Activated CD4-positive, alpha-beta memory T cell treated with anti-CD3 and anti-CD28 coated beads for 36 hours (primary cell): Measurements from ENCODE around the gene CTDSP2. TPM values are rescaled to one million over a fixed set of nuclear protein-coding genes. Genes with fewer than 3 reads are reported as not detected.

Experiments used
- CTCF ChIA-PET: fragments of 350-600 bp; sonication (Branson Sonifier 250); formaldehyde crosslinking; loops from one replicate; lab custom pipeline; 2021; ENCODE audit warnings: antibody characterized with exemption, inconsistent platforms; lab: Charles Lee
- POLR2A ChIA-PET: fragments of 350-600 bp; sonication (Branson Sonifier 250); formaldehyde crosslinking; loops from one replicate; lab custom pipeline; 2021; ENCODE audit warnings: antibody characterized with exemption; lab: Charles Lee
- DNase-seq: peaks from one replicate; pipeline ENCODE4 v3.0.0-alpha.2; 2020
- H3K27ac Mint-ChIP-seq: one replicate; pipeline ENCODE4 v1.8.0; 2021; ENCODE audit warnings: mixed read lengths
- H3K27me3 Mint-ChIP-seq: one replicate; pipeline ENCODE4 v1.8.0; 2021; ENCODE audit warnings: mixed read lengths
- H3K36me3 Mint-ChIP-seq: one replicate; pipeline ENCODE4 v1.8.0; 2021; ENCODE audit warnings: mixed read lengths
- H3K4me1 Mint-ChIP-seq: one replicate; pipeline ENCODE4 v1.8.0; 2021; ENCODE audit warnings: low read depth, mixed read lengths
- H3K4me3 Mint-ChIP-seq: one replicate; pipeline ENCODE4 v1.8.0; 2021; ENCODE audit warnings: mild to moderate bottlenecking, mixed read lengths
- H3K9me3 Mint-ChIP-seq: one replicate; pipeline ENCODE4 v1.8.0; 2021; ENCODE audit warnings: mixed read lengths
- intact Hi-C: fragments of 100-400 bp; cut with micrococcal nuclease; formaldehyde crosslinking; loops from one replicate; pipeline ENCODE4 v1.15.1; 2023
- total RNA-seq, 2 experiments: library from RNA; stranded (reverse); gene quantifications; one replicate each; pipeline ENCODE4 v1.2.3, GENCODE V29; 2021

Gene CTDSP2
- total RNA-seq, 2 experiments from 2014 or later: 100 to 101 TPM

DNA sequence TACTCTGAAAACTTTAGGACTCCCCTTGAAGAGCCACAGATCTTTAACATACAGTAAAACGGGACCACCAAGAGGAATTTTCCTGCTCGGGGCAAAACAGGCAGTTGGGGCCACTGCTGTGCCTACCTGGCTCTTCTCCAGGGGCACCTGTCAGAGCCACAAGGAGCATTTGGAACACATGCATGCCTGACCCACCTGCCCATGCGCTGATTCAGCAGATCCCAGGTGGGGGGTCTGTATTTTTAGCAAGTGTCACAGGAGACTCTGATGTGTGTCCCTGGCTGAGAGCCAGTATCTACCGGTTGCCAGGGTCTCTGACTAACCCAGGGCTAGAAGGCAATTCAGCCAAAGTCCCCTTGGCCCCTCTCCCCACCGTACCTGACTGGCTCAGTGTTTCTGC is 6.5 kb downstream of the CTDSP2 start:
- POLR2A ChIA-PET: interaction anchor here (3.6 kb wide), 1 partner anchor 57 kb away, joined by 13 read pairs; no protein-coding TSS in a partner anchor

DNA sequence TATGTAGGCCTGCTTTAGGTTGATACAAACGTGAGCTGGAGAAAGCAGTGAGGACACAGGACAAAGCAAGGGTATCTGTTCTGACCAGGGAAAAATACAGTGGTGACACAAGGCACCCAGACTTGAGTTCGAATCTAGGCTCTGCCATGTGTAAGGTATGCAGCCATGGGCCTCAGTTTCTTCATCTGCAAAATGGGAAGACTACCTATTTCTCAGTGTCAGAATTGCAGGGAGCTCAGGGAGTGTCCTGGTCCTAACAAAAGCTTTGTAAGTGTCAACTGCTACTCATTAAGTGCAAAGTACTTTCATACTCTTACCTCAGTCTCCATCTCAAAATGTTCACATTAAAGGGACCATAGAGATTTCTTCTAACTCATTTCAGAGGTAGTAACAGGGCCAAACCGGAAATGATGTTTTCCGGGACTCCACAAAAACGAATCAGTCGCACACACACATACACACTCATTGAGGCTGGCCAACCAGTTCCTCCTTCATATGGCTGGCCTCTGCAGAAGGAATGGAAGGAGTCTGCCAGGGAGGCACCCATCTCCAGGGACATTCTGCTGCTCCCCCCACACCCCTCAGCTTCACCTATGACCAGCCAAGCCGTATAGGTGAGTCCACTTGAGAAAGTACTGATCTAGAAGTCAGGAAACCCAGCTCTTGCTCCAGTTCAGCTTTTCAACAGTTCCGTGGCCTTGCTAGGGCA is 7.8 kb downstream of the CTDSP2 start:
- H3K4me1 Mint-ChIP-seq: peaks cover 96% of the 10 kb centered on the region
- ChIA-PET POLR2A (interaction anchor here (0.8 to 3.6 kb wide), 4 partner anchors 9 to 64 kb away, joined by 3 to 13 read pairs (median 3); no protein-coding TSS in a partner anchor), CTCF (interaction anchor here (0.8 to 8.6 kb wide), 4 partner anchors 13 to 66 kb away, joined by 3 to 153 read pairs (median 48); partner anchors contain the start of gene TSFM)
- peak; percentile 75 for DNase-seq
- peak overlapping the region; percentile 88 for H3K27ac Mint-ChIP-seq
- intact Hi-C loops: loop anchor here (1.0 to 2.0 kb wide), 4 partner anchors 7 to 60 kb away; partner anchors contain the start of gene CTDSP2
- no peaks in the 10 kb centered on the region for H3K9me3 Mint-ChIP-seq
- no peaks in the 10 kb centered on the region for H3K36me3 Mint-ChIP-seq
- H3K27me3 Mint-ChIP-seq: no peaks in the 10 kb centered on the region
- H3K4me3 Mint-ChIP-seq: peak overlapping the region; percentile 57

More for the DNA sequence above, 6.5 kb downstream of the CTDSP2 start:
- peaks cover 93% of the 10 kb centered on the region for H3K4me1 Mint-ChIP-seq
- H3K27me3 Mint-ChIP-seq: no peaks in the 10 kb centered on the region
- DNase-seq: no peak
- intact Hi-C loops: loop anchor here (1.0 to 2.0 kb wide), 3 partner anchors 9 to 59 kb away; no protein-coding TSS in a partner anchor
- H3K4me3 Mint-ChIP-seq: no peak overlapping the region
- CTCF ChIA-PET: interaction anchor here (0.7 to 8.6 kb wide), 3 partner anchors 59 to 1573 kb away, joined by 3 to 153 read pairs (median 3); no protein-coding TSS in a partner anchor
- H3K36me3 Mint-ChIP-seq: peaks cover 3% of the 10 kb centered on the region
- peak overlapping the region; percentile 88 for H3K27ac Mint-ChIP-seq
- no peaks in the 10 kb centered on the region for H3K9me3 Mint-ChIP-seq

DNA sequence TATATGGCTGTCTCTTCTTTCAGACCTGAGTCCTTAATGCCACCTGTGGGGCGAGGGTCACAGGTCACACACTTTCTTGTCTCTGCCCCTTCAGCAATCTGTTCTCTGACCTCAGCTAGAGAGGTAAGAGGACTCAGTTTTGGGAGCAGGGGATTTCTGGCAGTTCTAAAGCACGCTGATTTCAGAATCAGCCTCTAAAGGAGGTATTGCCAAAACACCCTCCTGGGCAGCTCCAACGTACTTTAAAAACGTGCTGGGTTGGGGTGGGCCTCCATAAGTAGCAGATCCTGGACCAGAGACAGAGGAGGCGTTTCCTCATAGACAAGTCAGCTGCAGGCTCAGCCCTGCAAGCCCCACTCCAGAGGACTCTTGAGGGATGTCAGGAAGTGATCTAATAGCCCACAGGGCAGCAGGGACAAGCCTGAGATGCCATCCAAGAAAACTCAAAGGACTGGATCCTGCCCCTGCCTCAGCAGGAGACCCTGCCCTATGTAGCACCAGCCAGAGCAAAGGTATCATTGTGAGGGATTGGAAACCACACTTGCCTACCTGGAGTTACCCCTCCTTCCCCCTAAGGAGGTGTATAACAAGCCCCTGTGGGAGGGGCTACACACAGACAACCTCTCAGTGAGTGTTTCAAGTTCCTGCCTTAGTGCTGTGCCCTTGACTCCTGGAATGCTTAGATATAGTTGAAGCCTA is 8.5 kb downstream of the CTDSP2 start:
- peak overlapping the region; percentile 23 for H3K4me3 Mint-ChIP-seq
- intact Hi-C loops: loop anchor here (1.0 to 2.0 kb wide), 3 partner anchors 8 to 61 kb away; partner anchors contain the start of gene CTDSP2
- CTCF ChIA-PET: interaction anchor here (0.8 to 8.6 kb wide), 8 partner anchors 8 to 69 kb away, joined by 3 to 153 read pairs (median 4); partner anchors contain the start of genes CTDSP2 and TSFM

DNA sequence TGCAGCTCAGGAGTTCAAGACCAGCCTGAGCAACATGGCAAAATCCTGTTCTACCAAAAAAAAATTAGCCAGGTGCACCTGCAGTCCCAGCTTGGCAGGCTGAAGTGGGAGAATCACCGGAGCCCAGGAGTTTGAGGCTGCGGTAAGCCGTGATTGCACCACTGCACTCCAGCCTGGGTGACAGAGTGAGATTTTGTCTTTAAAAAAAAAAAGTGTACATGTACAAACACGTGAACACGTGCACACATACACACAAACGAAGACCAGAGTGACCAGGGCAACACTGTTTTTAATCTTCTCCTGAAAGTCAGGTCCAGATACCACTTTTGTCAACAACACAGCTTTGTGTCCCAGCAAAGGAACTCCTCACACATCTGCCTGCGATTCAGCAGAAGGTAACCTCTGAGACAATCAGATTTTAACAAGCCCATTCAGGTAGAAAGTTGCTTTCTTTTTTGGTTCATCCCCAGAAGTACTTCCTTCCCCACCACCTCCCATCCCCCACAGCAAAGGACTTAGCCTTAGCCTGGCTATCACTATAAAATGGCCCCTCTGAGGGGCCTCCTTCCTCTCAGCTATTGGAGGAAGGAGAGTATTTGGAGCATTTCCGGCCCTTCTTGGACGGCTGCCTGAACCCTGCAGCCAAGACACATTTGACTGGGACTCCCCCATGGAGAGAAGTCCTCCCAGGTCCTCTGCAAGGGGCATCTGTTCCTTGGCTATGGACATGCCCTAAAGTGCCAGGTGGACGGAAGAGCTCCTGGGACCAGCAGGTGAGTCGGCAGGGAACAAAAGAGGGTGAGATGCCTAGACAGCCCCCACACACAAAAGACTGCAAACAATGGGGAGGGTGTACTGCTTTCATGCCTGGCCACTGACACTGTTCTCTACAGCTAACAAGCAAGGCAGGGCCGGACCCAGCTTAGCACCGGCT is 9.8 kb downstream of the CTDSP2 start:
- H3K36me3 Mint-ChIP-seq: no peaks in the 10 kb centered on the region
- no peaks in the 10 kb centered on the region for H3K27me3 Mint-ChIP-seq
- POLR2A ChIA-PET: interaction anchor here (0.6 to 3.6 kb wide), 7 partner anchors 9 to 105 kb away, joined by 3 to 19 read pairs (median 3); partner anchors contain the start of genes ATP23, CTDSP2, EEF1AKMT3 and METTL1
- peaks cover 93% of the 10 kb centered on the region for H3K4me1 Mint-ChIP-seq
- H3K9me3 Mint-ChIP-seq: no peaks in the 10 kb centered on the region
- peak overlapping the region; percentile 48 for H3K4me3 Mint-ChIP-seq
- intact Hi-C loops: no loop called here
- peak; percentile 72 for DNase-seq
- CTCF ChIA-PET: interaction anchor here (0.9 to 8.6 kb wide), 8 partner anchors 8 to 70 kb away, joined by 3 to 153 read pairs (median 6); partner anchors contain the start of genes CTDSP2 and TSFM
- peak overlapping the region; percentile 86 for H3K27ac Mint-ChIP-seq

More for the DNA sequence above, 8.5 kb downstream of the CTDSP2 start:
- no peak for DNase-seq
- Mint-ChIP-seq H3K27me3 (no peaks in the 10 kb centered on the region), H3K36me3 (no peaks in the 10 kb centered on the region), H3K27ac (peak overlapping the region; percentile 88), H3K4me1 (peaks cover 96% of the 10 kb centered on the region), H3K9me3 (no peaks in the 10 kb centered on the region)
- POLR2A ChIA-PET: interaction anchor here (0.8 to 3.6 kb wide), 7 partner anchors 8 to 104 kb away, joined by 3 to 19 read pairs (median 3); partner anchors contain the start of genes ATP23, CTDSP2, EEF1AKMT3 and METTL1

- ChIA-PET CTCF (interaction anchor here (0.9 to 8.6 kb wide), 7 partner anchors 9 to 69 kb away, joined by 4 to 153 read pairs (median 6); partner anchors contain the start of gene TSFM), POLR2A (interaction anchor here (0.6 to 3.2 kb wide), 2 partner anchors 10 to 69 kb away, joined by 3 to 19 read pairs; partner anchors contain the start of gene CTDSP2)
- no peaks in the 10 kb centered on the region for H3K36me3 Mint-ChIP-seq
- peak overlapping the region; percentile 86 for H3K27ac Mint-ChIP-seq
- no peaks in the 10 kb centered on the region for H3K9me3 Mint-ChIP-seq
- intact Hi-C loops: no loop called here
- no peak for DNase-seq
- H3K4me1 Mint-ChIP-seq: peaks cover 88% of the 10 kb centered on the region
- H3K27me3 Mint-ChIP-seq: no peaks in the 10 kb centered on the region
- H3K4me3 Mint-ChIP-seq: no peak overlapping the region
Measured at GRCh38 chr12:57835366-57836288, 10.9 kb downstream of the CTDSP2 start.

GRCh38 chr12:57834086-57834876 is 12.2 kb downstream of the CTDSP2 start:
- intact Hi-C loops: no loop called here
- Mint-ChIP-seq H3K4me3 (no peak overlapping the region), H3K9me3 (no peaks in the 10 kb centered on the region), H3K27ac (peak overlapping the region; percentile 76), H3K27me3 (no peaks in the 10 kb centered on the region), H3K36me3 (peaks cover 5% of the 10 kb centered on the region), H3K4me1 (peaks cover 84% of the 10 kb centered on the region)
- ChIA-PET POLR2A (interaction anchor here (2.0 kb wide), 1 partner anchor 11 kb away, joined by 5 read pairs; no protein-coding TSS in a partner anchor), CTCF (interaction anchor here (2.8 to 8.6 kb wide), 6 partner anchors 8 to 70 kb away, joined by 14 to 153 read pairs (median 21); partner anchors contain the start of gene CTDSP2)
- DNase-seq: no peak

- Mint-ChIP-seq H3K36me3 (peaks cover 9% of the 10 kb centered on the region), H3K27me3 (no peaks in the 10 kb centered on the region), H3K4me1 (peaks cover 81% of the 10 kb centered on the region), H3K9me3 (no peaks in the 10 kb centered on the region), H3K4me3 (no peak overlapping the region), H3K27ac (peak overlapping the region; percentile 53)
- POLR2A ChIA-PET: interaction anchor here (0.5 to 2.0 kb wide), 3 partner anchors 11 to 72 kb away, joined by 4 to 5 read pairs (median 4); partner anchors contain the start of gene CTDSP2
- intact Hi-C loops: no loop called here
- CTCF ChIA-PET: interaction anchor here (1.0 to 8.6 kb wide), 9 partner anchors 8 to 77 kb away, joined by 3 to 153 read pairs (median 14); partner anchors contain the start of gene CTDSP2
- DNase-seq: no peak
Measured at GRCh38 chr12:57833672-57834071, 12.9 kb downstream of the CTDSP2 start.

DNA sequence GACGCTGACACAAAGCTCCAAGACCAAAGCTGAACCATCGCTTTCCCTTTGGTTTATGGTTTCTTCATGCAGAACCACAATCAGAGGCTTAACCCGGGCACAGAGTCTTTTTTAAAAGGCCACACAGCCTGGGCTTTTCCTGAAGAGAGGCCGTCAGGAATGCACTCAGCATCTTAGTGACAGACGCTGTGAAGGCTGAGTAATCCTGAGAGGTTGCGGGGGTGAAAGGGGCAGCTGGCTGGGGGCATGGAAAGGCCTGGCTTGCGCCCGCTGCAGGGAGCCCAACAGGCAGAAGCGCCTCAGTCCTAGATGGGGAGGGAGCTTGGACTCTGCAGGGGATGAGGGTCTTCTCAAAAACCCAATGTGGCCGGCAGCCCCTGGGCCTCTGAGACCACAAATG is 13.6 kb downstream of the CTDSP2 start:
- intact Hi-C loops: no loop called here
- DNase-seq: no peak
- Mint-ChIP-seq H3K4me1 (peaks cover 74% of the 10 kb centered on the region), H3K27me3 (no peaks in the 10 kb centered on the region), H3K4me3 (no peak overlapping the region), H3K36me3 (peaks cover 12% of the 10 kb centered on the region), H3K27ac (peak overlapping the region; percentile 60), H3K9me3 (no peaks in the 10 kb centered on the region)
- POLR2A ChIA-PET: interaction anchor here (0.5 to 2.0 kb wide), 4 partner anchors 12 to 72 kb away, joined by 3 to 5 read pairs (median 4); partner anchors contain the start of gene CTDSP2
- CTCF ChIA-PET: interaction anchor here (1.0 to 8.6 kb wide), 11 partner anchors 9 to 76 kb away, joined by 3 to 153 read pairs (median 6); partner anchors contain the start of gene CTDSP2

GRCh38 chr12:57830393-57830792 is 16.1 kb downstream of the CTDSP2 start:
- peaks cover 51% of the 10 kb centered on the region for H3K4me1 Mint-ChIP-seq
- no peak overlapping the region for H3K4me3 Mint-ChIP-seq
- intact Hi-C loops: loop anchor here (2.0 kb wide), 1 partner anchor 16 kb away; the partner anchor contains the start of gene CTDSP2
- DNase-seq: no peak
- no peaks in the 10 kb centered on the region for H3K9me3 Mint-ChIP-seq
- H3K27ac Mint-ChIP-seq: peak overlapping the region; percentile 24
- no peaks in the 10 kb centered on the region for H3K27me3 Mint-ChIP-seq
- peaks cover 23% of the 10 kb centered on the region for H3K36me3 Mint-ChIP-seq
- ChIA-PET CTCF (interaction anchor here (0.7 to 4.5 kb wide), 6 partner anchors 13 to 77 kb away, joined by 3 to 40 read pairs (median 4); no protein-coding TSS in a partner anchor), POLR2A (no interaction called here)
